Kidney (tissue), 14 donors: Measurements from ENCODE around the gene COL25A1. TPM values are rescaled to one million over a fixed set of nuclear protein-coding genes. Genes with fewer than 3 reads are reported as not detected.

ENCODE experiments used
- DNase-seq, 5 donors: peaks; one replicate each; pipeline ENCODE4 v3.0.0-alpha.2; 2013 to 2020
- FAIRE-seq: peaks from 2 replicates; lab custom pipeline; 2012; peaks lifted over from hg19 to GRCh38; lab: Jason Lieb, UNC
- H3K27ac ChIP-seq, 2 donors: one replicate each; pipeline ENCODE4 v1.7.0; 2013; ENCODE audit warnings: low read depth in 2 of 2, low read length in 2 of 2, inconsistent platforms in 1 of 2
- H3K27me3 ChIP-seq: one replicate; pipeline ENCODE4 v1.7.1; 2013; ENCODE audit warnings: low read length, inconsistent platforms; ENCODE audit not compliant: control insufficient read depth, insufficient read depth
- H3K36me3 ChIP-seq, 3 donors: one replicate each; pipeline versions ENCODE4 v1.7.0 to v1.7.1; 2013; ENCODE audit warnings: low read length in 3 of 3, control low read depth in 1 of 3, inconsistent platforms in 1 of 3; ENCODE audit not compliant: insufficient read depth in 3 of 3, control insufficient read depth in 2 of 3
- H3K4me1 ChIP-seq, 3 donors: one replicate each; pipeline versions ENCODE4 v1.7.0 to v1.7.1; 2013; ENCODE audit warnings: low read length in 3 of 3, inconsistent platforms in 1 of 3, low read depth in 1 of 3; ENCODE audit not compliant: control insufficient read depth in 2 of 3, insufficient read depth in 2 of 3
- H3K4me3 ChIP-seq, 3 donors: one replicate each; pipeline versions ENCODE4 v1.7.0 to v1.8.1; 2013; ENCODE audit warnings: low read length in 3 of 3, control low read depth in 1 of 3, inconsistent platforms in 1 of 3
- H3K9ac ChIP-seq, 3 donors: one replicate each; pipeline versions ENCODE4 v1.7.0 to v1.7.1; 2013; ENCODE audit warnings: low read length in 3 of 3, control low read depth in 1 of 3, inconsistent platforms in 1 of 3
- H3K9me3 ChIP-seq, 3 donors: one replicate each; pipeline versions ENCODE4 v1.7.0 to v1.7.1; 2013; ENCODE audit warnings: low read length in 3 of 3, control low read depth in 1 of 3, inconsistent platforms in 1 of 3; ENCODE audit not compliant: control insufficient read depth in 2 of 3, insufficient read depth in 1 of 3
- CTCF ChIP-seq: IDR thresholded peaks from 3 replicates; pipeline ENCODE4 v1.5.1; 2012; ENCODE audit warnings: mild to moderate bottlenecking, moderate library complexity, borderline replicate concordance; ENCODE audit not compliant: insufficient read depth; ENCODE audit errors: extremely low read depth
- intact Hi-C: fragments of 100-400 bp; cut with DNase I; formaldehyde crosslinking; loops from one replicate; pipeline ENCODE4 v1.11.1; 2022
- polyA plus RNA-seq: library from polyadenylated mRNA; stranded (reverse); fragments of 350-450 nt; fragmentation: Illumina TruSeq; extraction: RNeasy Lipid Tissue Mini Kit (QIAGEN cat#74804); gene quantifications from one replicate; pipeline ENCODE4 v1.2.3, GENCODE V29; 2014; ENCODE audit warnings: low read depth, low replicate concordance; ENCODE audit not compliant: insufficient read depth
- total RNA-seq: library from RNA; stranded (reverse); fragmentation: NEBNext Ultra II Directional; extraction: Animal tissue kit (Norgen Biotek cat#: 25700); gene quantifications from one replicate; pipeline ENCODE4 v1.2.1, GENCODE V29; 2021
- donor health status: control.
- donor health status: control.
- donor health status: control.
- donor health status: control.
- donor health status: control.
- donor health status: DM: yes; HTN: yes; CAD: no.
- donor health status: Normal renal cell carcinoma (clear cell type).

Gene COL25A1
- total and polyA plus RNA-seq, 2 donors from 2014 or later, result 0.52 to 2.3 TPM

- no peaks in the 10 kb centered on the region for H3K4me1 ChIP-seq
- FAIRE-seq, result no peak
- H3K27me3 ChIP-seq, result no peaks in the 10 kb centered on the region
- no peak overlapping the region for H3K27ac ChIP-seq
- no peak overlapping the region for H3K4me3 ChIP-seq
- intact Hi-C loops, result no loop called here
- TF ChIP-seq CTCF, result no peak
- H3K9me3 ChIP-seq, result no peaks in the 10 kb centered on the region
- DNase-seq, result no peak
- no peaks in the 10 kb centered on the region for H3K36me3 ChIP-seq
- no peak overlapping the region for H3K9ac ChIP-seq
These were observed 399.7 kb downstream of the COL25A1 start for GRCh38 chr4:108902769-108903168.

GRCh38 chr4:108901291-108901690 lies 401.2 kb downstream of the COL25A1 start:
- TF ChIP-seq CTCF, result no peak
- Histone ChIP-seq H3K9me3 (no peaks in the 10 kb centered on the region), H3K4me3 (no peak overlapping the region), H3K9ac (no peak overlapping the region), H3K36me3 (no peaks in the 10 kb centered on the region), H3K27ac (no peak overlapping the region), H3K27me3 (no peaks in the 10 kb centered on the region), H3K4me1 (no peaks in the 10 kb centered on the region)
- FAIRE-seq, result peak; percentile 61
- DNase-seq, result no peak
- intact Hi-C loops, result no loop called here

- H3K27ac ChIP-seq, result no peak overlapping the region
- no peaks in the 10 kb centered on the region for H3K9me3 ChIP-seq
- DNase-seq (peak in 3 of 5 donors; percentile 47 to 69 (median 68)), FAIRE-seq (no peak)
- no peak for TF ChIP-seq CTCF
- H3K27me3 ChIP-seq, result no peaks in the 10 kb centered on the region
- H3K4me1 ChIP-seq, result no peaks in the 10 kb centered on the region
- intact Hi-C loops, result no loop called here
- H3K4me3 ChIP-seq, result no peak overlapping the region
- H3K9ac ChIP-seq, result no peak overlapping the region
- H3K36me3 ChIP-seq, result no peaks in the 10 kb centered on the region
These were observed 402.4 kb downstream of the COL25A1 start for GRCh38 chr4:108900018-108900580.

GRCh38 chr4:108893468-108893867 lies 409.0 kb downstream of the COL25A1 start:
- FAIRE-seq (no peak), DNase-seq (no peak)
- Histone ChIP-seq H3K36me3 (no peaks in the 10 kb centered on the region), H3K27ac (no peak overlapping the region), H3K9me3 (no peaks in the 10 kb centered on the region), H3K9ac (no peak overlapping the region), H3K27me3 (no peaks in the 10 kb centered on the region), H3K4me3 (no peak overlapping the region), H3K4me1 (no peaks in the 10 kb centered on the region)
- intact Hi-C loops, result no loop called here
- TF ChIP-seq CTCF, result no peak
